Measurements from ENCODE around the gene METTL13.

METTL13 gene

DNA sequence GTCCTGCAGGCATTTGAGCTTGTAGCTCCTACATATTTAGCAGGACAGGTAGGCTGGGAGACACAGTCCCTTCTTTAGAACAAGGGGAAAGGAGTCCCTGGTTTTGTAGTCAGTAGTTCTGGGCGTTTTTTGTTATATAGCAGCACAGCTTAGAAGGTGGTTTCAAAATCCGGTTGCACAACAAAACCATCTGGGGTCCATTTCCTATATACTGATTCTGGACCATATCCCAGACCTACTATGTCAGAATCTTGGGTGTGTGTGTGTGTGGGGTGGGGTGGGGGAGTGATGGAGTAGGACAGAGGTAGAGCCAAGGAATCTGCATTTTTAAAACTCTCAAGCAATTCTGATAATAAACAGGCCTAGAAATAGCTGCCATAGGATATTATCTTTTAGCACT is 21.6 kb downstream of the METTL13 start:
- DNase-seq = no peak

GRCh38 chr1:171803461-171804022 is 22.1 kb downstream of the METTL13 start:
- DNase-seq = no peak

GRCh38 chr1:171805395-171806115 is 24.1 kb downstream of the METTL13 start:
- DNase-seq = no peak

DNA sequence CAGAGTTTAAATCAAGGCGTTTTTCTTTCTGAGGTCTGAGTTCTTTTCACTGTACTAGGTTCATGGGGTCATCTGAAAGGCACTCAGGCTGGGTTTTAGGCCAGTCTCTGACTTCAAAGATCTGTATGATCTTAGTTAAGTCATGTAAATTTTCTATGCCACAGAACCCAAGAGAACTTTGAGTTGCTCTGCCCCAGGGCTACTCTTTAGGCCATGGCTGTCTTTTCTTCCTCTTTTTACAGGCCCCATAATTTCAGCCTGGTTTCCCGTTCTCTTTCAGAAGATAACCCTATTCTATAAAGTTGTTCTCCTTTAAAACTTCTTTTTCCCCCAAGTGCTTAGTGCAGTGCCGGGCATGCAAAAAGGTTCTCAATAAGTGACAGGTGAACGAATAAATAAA is 26.1 kb downstream of the METTL13 start:
- no peak for DNase-seq

- no peak for DNase-seq
These were observed 28.4 kb downstream of the METTL13 start for GRCh38 chr1:171809834-171810233.

DNA sequence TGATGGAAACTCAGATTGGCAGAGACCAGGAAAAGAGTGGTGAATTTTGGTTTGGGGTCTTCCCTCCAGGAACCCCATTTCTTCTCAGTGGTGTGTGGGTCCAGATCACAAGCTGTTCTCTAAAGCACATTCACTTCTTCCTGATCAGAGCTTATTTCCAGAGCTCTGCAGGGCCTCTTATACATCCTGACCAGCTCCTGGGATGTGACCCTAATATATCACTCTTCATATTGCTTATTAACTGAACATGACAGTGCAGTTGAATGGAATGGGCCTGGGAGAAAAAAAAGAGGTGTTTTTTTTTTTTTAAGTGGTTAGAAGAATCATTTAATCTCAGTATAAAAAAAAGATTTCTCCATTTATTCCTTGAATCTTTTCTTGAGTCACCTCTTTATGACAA is 30.2 kb downstream of the METTL13 start:
- no peak for DNase-seq

DNA sequence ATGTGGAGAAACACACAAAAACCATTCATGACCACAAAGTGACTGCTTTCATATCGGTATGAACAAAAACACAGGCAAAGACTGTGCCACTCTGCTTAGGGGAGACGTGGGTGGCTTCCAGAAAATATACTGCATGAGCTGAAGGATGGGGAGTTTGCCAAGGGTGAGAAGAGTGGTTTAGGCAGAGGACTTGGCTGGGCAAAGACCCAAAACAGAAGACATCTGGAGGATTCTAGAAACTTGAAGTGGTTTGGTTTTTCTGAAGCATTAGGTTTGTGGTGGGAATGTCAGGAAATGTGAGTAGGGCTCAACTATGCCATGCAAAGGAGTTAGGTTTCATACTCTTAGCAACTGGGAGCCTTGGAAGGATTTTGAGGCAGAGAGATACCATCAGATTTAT is 33.2 kb downstream of the METTL13 start:
- DNase-seq = no peak

DNA sequence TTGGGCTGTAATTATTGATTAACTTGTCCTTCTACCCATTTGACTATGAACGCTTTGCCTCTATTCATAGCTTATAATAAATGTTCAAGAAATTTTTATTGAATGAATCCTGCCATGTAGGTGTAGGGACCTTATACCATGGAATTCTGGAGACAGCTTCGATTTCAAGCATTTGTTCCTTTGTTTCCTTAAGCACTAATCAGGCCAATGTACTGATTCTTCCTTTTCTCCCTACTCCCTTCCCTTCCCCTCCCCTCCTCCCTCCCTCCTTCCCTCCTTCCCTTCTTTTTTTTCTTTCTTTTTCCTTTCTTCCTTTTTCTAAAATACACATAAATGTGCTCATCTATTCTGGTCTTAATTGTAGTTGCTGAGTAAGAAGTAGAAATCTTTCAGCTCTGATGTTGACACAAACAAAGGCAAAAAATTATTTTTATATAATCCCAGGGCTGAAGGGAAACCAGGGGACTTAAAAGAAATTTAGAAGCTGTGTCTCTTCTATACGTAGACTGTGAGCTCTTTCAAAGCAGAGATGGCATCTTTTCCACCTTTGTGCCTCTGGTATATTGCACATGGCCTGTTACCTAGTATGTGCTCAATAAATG is 34.9 kb downstream of the METTL13 start:
- DNase-seq = no peak

DNA sequence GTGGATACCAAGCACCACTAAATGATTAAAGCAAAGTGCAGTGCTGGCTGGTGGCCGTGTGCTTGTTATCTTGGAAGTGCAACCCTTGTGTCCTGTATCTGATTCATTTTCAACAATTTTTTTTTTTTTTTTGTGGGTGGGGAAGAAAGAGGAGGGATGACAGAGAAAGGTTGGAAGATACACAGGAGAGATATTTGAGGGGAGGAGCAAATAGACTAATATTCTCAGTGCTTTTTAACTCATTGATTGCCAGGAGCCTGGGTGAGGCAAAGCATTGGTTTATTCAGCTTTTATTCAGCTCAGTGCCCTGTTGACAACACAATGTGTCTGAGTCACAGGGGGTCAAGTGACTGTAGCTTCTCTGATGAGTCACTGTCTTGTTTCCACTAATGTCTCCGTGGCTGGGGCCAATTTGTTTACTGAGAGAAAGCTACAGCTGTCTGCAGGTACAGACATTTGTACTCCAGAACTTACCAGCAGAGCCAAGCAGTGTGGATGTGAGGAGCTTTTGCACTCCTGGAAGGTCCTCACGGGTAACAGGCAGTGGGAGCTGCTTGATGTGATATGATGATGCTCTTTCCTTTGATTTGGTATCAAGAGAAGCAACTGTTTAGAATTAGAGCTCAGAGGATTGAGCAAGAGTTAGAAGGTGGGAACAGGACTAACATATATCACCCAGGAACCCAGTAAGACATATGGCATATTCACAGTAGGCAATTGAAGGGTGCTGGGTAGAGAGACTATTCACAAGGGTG is 36.2 kb downstream of the METTL13 start:
- peak in 1 of 5 experiments; percentile 39 for DNase-seq

- no peak for DNase-seq
These were observed 38.5 kb downstream of the METTL13 start for GRCh38 chr1:171819946-171820345.

DNA sequence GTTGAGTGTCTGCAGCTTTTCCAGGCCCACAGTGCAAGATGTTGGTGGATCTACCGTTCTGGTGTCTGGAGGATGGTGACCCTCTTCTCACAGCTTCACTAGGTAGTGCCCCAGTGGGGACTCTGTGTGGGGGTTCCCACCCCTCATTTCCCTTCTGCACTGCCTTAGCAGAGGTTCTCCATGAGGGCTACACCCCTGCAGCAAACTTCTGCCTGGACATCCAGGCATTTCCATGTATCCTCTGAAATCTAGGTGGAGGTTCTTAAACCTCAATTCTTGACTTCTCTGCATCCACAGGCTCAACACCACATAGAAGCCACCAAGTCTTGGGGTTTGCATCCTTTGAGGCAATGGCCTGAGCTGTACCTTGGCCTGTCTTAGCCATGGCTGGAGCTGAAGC is 45.5 kb downstream of the METTL13 start:
- no peak for DNase-seq

GRCh38 chr1:171828794-171829193 is 47.3 kb downstream of the METTL13 start:
- no peak for DNase-seq

GRCh38 chr1:171833091-171833825 is 51.8 kb downstream of the METTL13 start:
- no peak for DNase-seq

- DNase-seq = no peak
These were observed 53.4 kb downstream of the METTL13 start for GRCh38 chr1:171834821-171835220.

DNA sequence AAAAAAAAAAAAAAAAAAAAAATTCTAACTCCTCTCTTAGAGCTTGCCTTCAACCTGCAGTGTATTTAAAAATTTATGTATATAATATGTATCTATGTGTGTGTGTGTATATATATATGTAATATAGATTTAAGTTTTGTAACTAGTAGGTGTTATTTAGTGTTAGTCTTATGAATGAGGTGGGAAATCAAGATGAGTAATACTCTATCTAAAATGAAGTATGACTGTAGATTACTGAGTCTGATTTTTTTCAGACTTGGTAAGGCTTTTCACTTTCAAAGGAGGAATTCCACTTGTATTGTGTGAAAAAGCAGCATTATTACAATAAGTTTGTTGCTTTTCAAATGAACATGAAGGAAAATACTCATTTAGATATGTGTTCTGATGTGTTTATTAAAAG is 54.4 kb downstream of the METTL13 start:
- DNase-seq = no peak

- DNase-seq = peak; percentile 50 to 80 (median 68)
These were observed 59.8 kb downstream of the METTL13 start, which contains the start of gene DNM3 for GRCh38 chr1:171841050-171841910. TSS of gene DNM3 (plus strand) at chr1:171841498. CDS start at chr1:171841657, 159 bp downstream.

DNA sequence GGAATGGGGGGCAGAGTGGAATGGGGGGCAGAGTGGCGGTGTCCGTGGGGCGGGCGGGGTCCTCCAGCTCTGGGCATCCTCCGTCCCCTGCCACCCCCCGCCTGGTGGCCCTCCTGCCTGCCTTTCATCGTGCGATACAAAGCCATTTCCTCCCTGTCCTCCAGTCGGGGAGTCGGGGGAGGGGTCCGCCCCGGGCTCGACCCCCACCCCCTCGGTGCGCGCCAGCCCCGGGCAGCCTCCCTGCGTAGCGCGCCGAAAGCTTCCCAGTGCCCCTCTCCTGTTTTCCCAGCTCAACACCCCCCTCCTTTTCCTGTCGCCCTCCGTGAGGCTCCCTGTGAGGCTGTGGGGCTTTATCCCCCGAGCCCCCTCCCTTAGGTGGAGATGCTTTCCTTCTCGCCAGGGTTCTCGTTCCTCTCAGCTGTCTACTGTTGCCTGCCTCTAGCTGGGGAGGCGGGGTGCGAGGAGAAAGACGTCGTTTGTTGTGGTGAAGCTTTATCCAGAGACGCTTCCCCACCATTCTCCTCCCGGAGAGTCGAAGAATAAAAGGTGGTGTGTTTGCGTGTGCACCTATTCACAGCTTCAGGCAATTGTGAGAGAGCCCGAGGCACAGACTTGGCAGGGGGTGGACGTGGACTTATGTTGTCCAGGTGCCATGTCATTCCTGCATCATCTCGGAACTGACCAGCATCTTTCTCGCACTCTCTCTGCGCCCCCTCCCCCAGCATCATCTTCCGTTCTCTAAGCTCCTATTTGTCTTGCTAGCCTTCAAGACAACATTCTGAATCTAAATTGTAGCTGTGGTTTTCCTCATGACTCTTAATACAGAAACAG is 60.7 kb downstream of the METTL13 start:
- DNase-seq = peak in 3 of 5 experiments; percentile 4 to 20 (median 9)

DNA sequence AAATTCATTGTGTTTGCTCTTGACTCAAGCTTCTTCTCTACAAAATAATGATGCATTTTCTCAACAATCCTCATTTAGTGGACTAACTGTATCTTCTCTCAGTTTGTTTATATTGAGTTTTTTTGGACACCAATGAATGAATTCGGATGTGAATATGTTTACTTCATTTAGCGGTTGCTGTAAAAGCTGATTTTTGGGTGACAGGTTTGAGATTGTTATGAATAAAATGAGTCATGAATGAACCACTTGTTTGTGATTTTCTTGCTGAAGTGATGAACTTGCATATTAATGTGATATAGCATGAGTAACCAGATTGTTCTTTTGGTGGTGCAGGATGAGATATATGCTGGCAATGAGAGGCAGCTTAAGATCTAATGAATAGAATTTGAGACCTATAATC is 62.9 kb downstream of the METTL13 start:
- no peak for DNase-seq

- no peak for DNase-seq
These were observed 64.5 kb downstream of the METTL13 start for GRCh38 chr1:171845998-171846397.

Measured in T-helper 2 cell (primary cell).